Measurements from ENCODE around the gene GRPEL1.

GRPEL1 gene

GRCh38 chr4:7045961-7046921 lies 21.6 kb downstream of the GRPEL1 start:
- in situ Hi-C loops (cut with MboI; ENCODE audit: low sequenced_read_pairs), result no loop called here

- in situ Hi-C loops (cut with MboI; ENCODE audit: low sequenced_read_pairs), result no loop called here
These were observed 22.3 kb downstream of the GRPEL1 start for GRCh38 chr4:7045553-7045952.

GRCh38 chr4:7044137-7044930 lies 23.5 kb downstream of the GRPEL1 start:
- in situ Hi-C loops (cut with MboI; ENCODE audit: low sequenced_read_pairs), result no loop called here

- in situ Hi-C loops (cut with MboI; ENCODE audit: low sequenced_read_pairs), result no loop called here
These were observed 24.4 kb downstream of the GRPEL1 start, which contains the start of gene TADA2B for GRCh38 chr4:7043284-7044136. TADA2B (plus strand) TSS chr4:7043372; CDS start chr4:7043580, 208 bp downstream.

- in situ Hi-C loops (cut with MboI; ENCODE audit: low sequenced_read_pairs), result no loop called here
These were observed 25.2 kb downstream of the GRPEL1 start for GRCh38 chr4:7042503-7043283.

- in situ Hi-C loops (cut with MboI; ENCODE audit: low sequenced_read_pairs), result no loop called here
These were observed 25.9 kb downstream of the GRPEL1 start for GRCh38 chr4:7041801-7042502.

- in situ Hi-C loops (cut with MboI; ENCODE audit: low sequenced_read_pairs), result no loop called here
These were observed 26.6 kb downstream of the GRPEL1 start for GRCh38 chr4:7041246-7041645.

GRCh38 chr4:7040765-7041164 lies 27.1 kb downstream of the GRPEL1 start:
- in situ Hi-C loops (cut with MboI; ENCODE audit: low sequenced_read_pairs), result no loop called here

- in situ Hi-C loops (cut with MboI; ENCODE audit: low sequenced_read_pairs), result no loop called here
These were observed 30.4 kb downstream of the GRPEL1 start for GRCh38 chr4:7037425-7037824.

GRCh38 chr4:7034262-7035081 lies 33.4 kb downstream of the GRPEL1 start:
- in situ Hi-C loops (cut with MboI; ENCODE audit: low sequenced_read_pairs), result no loop called here

GRCh38 chr4:7032596-7032995 lies 35.3 kb downstream of the GRPEL1 start:
- in situ Hi-C loops (cut with MboI; ENCODE audit: low sequenced_read_pairs), result no loop called here

- in situ Hi-C loops (cut with MboI; ENCODE audit: low sequenced_read_pairs), result no loop called here
These were observed 36.1 kb downstream of the GRPEL1 start for GRCh38 chr4:7031558-7032449.

- in situ Hi-C loops (cut with MboI; ENCODE audit: low sequenced_read_pairs), result no loop called here
These were observed 37.0 kb downstream of the GRPEL1 start for GRCh38 chr4:7030856-7031255.

- in situ Hi-C loops (cut with MboI; ENCODE audit: low sequenced_read_pairs), result no loop called here
These were observed 37.9 kb downstream of the GRPEL1 start for GRCh38 chr4:7029921-7030320.

- in situ Hi-C loops (cut with MboI; ENCODE audit: low sequenced_read_pairs), result no loop called here
These were observed 38.7 kb downstream of the GRPEL1 start for GRCh38 chr4:7029212-7029611.

GRCh38 chr4:7027913-7028312 lies 40.0 kb downstream of the GRPEL1 start:
- in situ Hi-C loops (cut with MboI; ENCODE audit: low sequenced_read_pairs), result no loop called here

GRCh38 chr4:7027284-7027683 lies 40.6 kb downstream of the GRPEL1 start:
- in situ Hi-C loops (cut with MboI; ENCODE audit: low sequenced_read_pairs), result no loop called here

GRCh38 chr4:7026107-7026506 lies 41.8 kb downstream of the GRPEL1 start:
- in situ Hi-C loops (cut with MboI; ENCODE audit: low sequenced_read_pairs), result no loop called here
